HAP-1 (cell line): ENCODE data around the gene VRTN.
A peak's percentile ranks its signal among the peaks of the same experiment; 100 is the strongest.

Experiments
- DNase-seq, 2 experiments: peaks; one replicate each; pipeline ENCODE4 v3.0.0-alpha.2; 2016 to 2020; ENCODE audit warnings: low spot score in 2 of 2
- H3K27me3 ChIP-seq: fragments of 250-450 bp; sonication (Bioruptor Pico); 2 replicates; pipeline ENCODE4 v1.5.1; 2020; ENCODE audit warnings: low read depth, mild to moderate bottlenecking, moderate library complexity
- H3K36me3 ChIP-seq: fragments of 250-450 bp; sonication (Bioruptor Pico); replicated peaks from 2 replicates; pipeline ENCODE4 v1.5.1; 2020; ENCODE audit warnings: mild to moderate bottlenecking
- H3K4me1 ChIP-seq: fragments of 250-450 bp; sonication (Bioruptor Pico); 2 replicates; pipeline ENCODE4 v1.5.1; 2020; ENCODE audit warnings: mild to moderate bottlenecking
- H3K4me3 ChIP-seq: fragments of 250-450 bp; sonication (Bioruptor Pico); 2 replicates; pipeline ENCODE4 v1.5.1; 2020; ENCODE audit warnings: mild to moderate bottlenecking, moderate library complexity
- H3K9me3 ChIP-seq: fragments of 250-450 bp; sonication (Bioruptor Pico); 2 replicates; pipeline ENCODE4 v1.5.1; 2020; ENCODE audit warnings: mild to moderate bottlenecking, moderate library complexity
- in situ Hi-C: fragments of 300-500 bp; cut with MboI; formaldehyde crosslinking; loops from 3 replicates; pipeline ENCODE4 v1.14.3; 2020; ENCODE audit warnings: low sequenced_read_pairs, inconsistent platforms, mixed read lengths

Gene VRTN

GRCh38 chr14:74392616-74393570 lies 44.6 kb downstream of the VRTN start:
- in situ Hi-C loops, result no loop called here
- H3K4me1 ChIP-seq, result peaks cover 4% of the 10 kb centered on the region; the same call in 1 of the 2 replicates
- H3K27me3 ChIP-seq, result peaks cover 3% of the 10 kb centered on the region; the same call in 1 of the 2 replicates
- H3K9me3 ChIP-seq, result no peaks in the 10 kb centered on the region
- no peak overlapping the region for H3K4me3 ChIP-seq
- H3K36me3 ChIP-seq, result no peaks in the 10 kb centered on the region
- DNase-seq, result no peak

GRCh38 chr14:74394549-74394948 lies 46.3 kb downstream of the VRTN start:
- peaks cover 3% of the 10 kb centered on the region; the same call in 1 of the 2 replicates for H3K27me3 ChIP-seq
- DNase-seq, result no peak
- in situ Hi-C loops, result no loop called here

GRCh38 chr14:74395094-74395493 lies 46.8 kb downstream of the VRTN start:
- Histone ChIP-seq H3K36me3 (no peaks in the 10 kb centered on the region), H3K4me1 (peaks cover 4% of the 10 kb centered on the region; the same call in 1 of the 2 replicates), H3K9me3 (no peaks in the 10 kb centered on the region), H3K4me3 (no peak overlapping the region), H3K27me3 (peaks cover 3% of the 10 kb centered on the region; the same call in 1 of the 2 replicates)
- no peak for DNase-seq
- in situ Hi-C loops, result no loop called here

More at GRCh38 chr14:74394549-74394948, 46.3 kb downstream of the VRTN start:
- Histone ChIP-seq H3K36me3 (no peaks in the 10 kb centered on the region), H3K9me3 (no peaks in the 10 kb centered on the region), H3K4me1 (peaks cover 4% of the 10 kb centered on the region; the same call in 1 of the 2 replicates), H3K4me3 (no peak overlapping the region)

GRCh38 chr14:74400031-74400685 lies 51.9 kb downstream of the VRTN start:
- in situ Hi-C loops, result no loop called here
- no peaks in the 10 kb centered on the region for H3K36me3 ChIP-seq
- no peak overlapping the region for H3K4me3 ChIP-seq
- no peaks in the 10 kb centered on the region for H3K4me1 ChIP-seq
- DNase-seq, result no peak
- H3K9me3 ChIP-seq, result no peaks in the 10 kb centered on the region
- peaks cover 7% of the 10 kb centered on the region; the same call in 1 of the 2 replicates for H3K27me3 ChIP-seq

GRCh38 chr14:74400919-74401503 lies 52.7 kb downstream of the VRTN start:
- Histone ChIP-seq H3K4me3 (no peak overlapping the region), H3K36me3 (no peaks in the 10 kb centered on the region), H3K9me3 (no peaks in the 10 kb centered on the region), H3K27me3 (peaks cover 7% of the 10 kb centered on the region; the same call in 1 of the 2 replicates), H3K4me1 (no peaks in the 10 kb centered on the region)
- in situ Hi-C loops, result no loop called here
- DNase-seq, result no peak

GRCh38 chr14:74401504-74402241 lies 53.4 kb downstream of the VRTN start:
- H3K4me3 ChIP-seq, result no peak overlapping the region
- H3K36me3 ChIP-seq, result no peaks in the 10 kb centered on the region
- H3K4me1 ChIP-seq, result no peaks in the 10 kb centered on the region
- peaks cover 4% of the 10 kb centered on the region; the same call in 1 of the 2 replicates for H3K27me3 ChIP-seq
- in situ Hi-C loops, result no loop called here
- no peaks in the 10 kb centered on the region for H3K9me3 ChIP-seq
- peak in 1 of 2 experiments; percentile 40 for DNase-seq

- no peaks in the 10 kb centered on the region for H3K4me1 ChIP-seq
- H3K4me3 ChIP-seq, result no peak overlapping the region
- no peak for DNase-seq
- H3K9me3 ChIP-seq, result no peaks in the 10 kb centered on the region
- H3K27me3 ChIP-seq, result peaks cover 4% of the 10 kb centered on the region; the same call in 1 of the 2 replicates
- in situ Hi-C loops, result no loop called here
- H3K36me3 ChIP-seq, result no peaks in the 10 kb centered on the region
Observed at GRCh38 chr14:74402401-74403251, 54.4 kb downstream of the VRTN start.

- H3K27me3 ChIP-seq, result peaks cover 4% of the 10 kb centered on the region; the same call in 1 of the 2 replicates
- no peaks in the 10 kb centered on the region for H3K9me3 ChIP-seq
- in situ Hi-C loops, result no loop called here
- no peak overlapping the region for H3K4me3 ChIP-seq
- H3K36me3 ChIP-seq, result no peaks in the 10 kb centered on the region
- no peak for DNase-seq
- H3K4me1 ChIP-seq, result no peaks in the 10 kb centered on the region
Observed at GRCh38 chr14:74403619-74404417, 55.5 kb downstream of the VRTN start.

GRCh38 chr14:74404435-74404834 lies 56.2 kb downstream of the VRTN start:
- no peak for DNase-seq
- Histone ChIP-seq H3K4me1 (no peaks in the 10 kb centered on the region), H3K27me3 (peaks cover 4% of the 10 kb centered on the region; the same call in 1 of the 2 replicates), H3K4me3 (no peak overlapping the region), H3K9me3 (no peaks in the 10 kb centered on the region), H3K36me3 (no peaks in the 10 kb centered on the region)
- in situ Hi-C loops, result no loop called here

GRCh38 chr14:74405663-74406062 lies 57.4 kb downstream of the VRTN start:
- Histone ChIP-seq H3K27me3 (peaks cover 4% of the 10 kb centered on the region; the same call in 1 of the 2 replicates), H3K9me3 (no peaks in the 10 kb centered on the region), H3K4me1 (no peaks in the 10 kb centered on the region), H3K36me3 (no peaks in the 10 kb centered on the region), H3K4me3 (no peak overlapping the region)
- in situ Hi-C loops, result no loop called here
- DNase-seq, result no peak

- Histone ChIP-seq H3K9me3 (no peaks in the 10 kb centered on the region), H3K36me3 (no peaks in the 10 kb centered on the region), H3K4me1 (no peaks in the 10 kb centered on the region), H3K4me3 (no peak overlapping the region), H3K27me3 (peaks cover 4% of the 10 kb centered on the region; the same call in 1 of the 2 replicates)
- DNase-seq, result no peak
- in situ Hi-C loops, result no loop called here
Observed at GRCh38 chr14:74407021-74407800, 58.9 kb downstream of the VRTN start.
